ENCODE measurements around the gene NIM1K. TPM values are rescaled to one million over a fixed set of nuclear protein-coding genes. Genes with fewer than 3 reads are reported as not detected.

Gene NIM1K
- total and polyA plus RNA-seq, 2 donors from 2014 or later, result 0.32 to 0.60 TPM

DNA sequence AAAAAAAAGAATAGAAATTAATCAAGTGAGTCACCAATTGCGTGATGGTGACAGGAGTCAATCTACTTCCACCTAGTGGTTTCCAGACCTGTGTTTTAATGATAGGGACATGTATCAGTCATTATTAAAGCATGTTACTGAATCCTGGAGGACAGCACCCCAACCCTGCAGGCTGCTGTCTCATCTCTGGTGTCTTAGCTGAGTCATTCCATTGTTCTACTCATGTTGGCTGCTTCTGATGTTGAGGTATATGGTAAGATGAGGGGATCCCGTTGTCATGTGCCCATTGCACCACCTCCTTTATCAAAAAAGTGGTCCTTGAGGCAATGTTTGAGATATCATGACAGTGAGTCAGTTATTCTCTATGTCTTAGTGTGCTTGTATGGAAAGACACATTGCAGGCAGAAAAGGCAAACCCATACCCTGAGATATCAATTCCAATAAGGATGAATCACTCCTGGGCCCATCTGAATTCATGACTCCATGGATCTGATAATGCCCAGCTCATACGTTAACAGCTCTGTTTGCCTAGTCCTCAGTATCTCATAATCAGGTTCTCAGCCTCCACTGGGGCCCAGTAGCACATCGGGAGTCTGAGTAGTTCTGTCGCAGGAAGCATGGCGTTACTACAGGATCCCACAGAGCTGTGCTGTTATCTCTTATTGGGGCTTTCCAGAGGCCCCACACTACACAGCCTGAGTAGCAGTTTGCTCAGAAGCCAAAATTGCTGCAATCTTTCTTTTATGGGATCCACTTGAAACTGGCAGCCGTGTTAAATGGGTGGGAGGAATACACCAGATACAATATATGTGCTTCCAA, 90.0 kb downstream of the NIM1K start:
- TF ChIP-seq, protein P1, sequence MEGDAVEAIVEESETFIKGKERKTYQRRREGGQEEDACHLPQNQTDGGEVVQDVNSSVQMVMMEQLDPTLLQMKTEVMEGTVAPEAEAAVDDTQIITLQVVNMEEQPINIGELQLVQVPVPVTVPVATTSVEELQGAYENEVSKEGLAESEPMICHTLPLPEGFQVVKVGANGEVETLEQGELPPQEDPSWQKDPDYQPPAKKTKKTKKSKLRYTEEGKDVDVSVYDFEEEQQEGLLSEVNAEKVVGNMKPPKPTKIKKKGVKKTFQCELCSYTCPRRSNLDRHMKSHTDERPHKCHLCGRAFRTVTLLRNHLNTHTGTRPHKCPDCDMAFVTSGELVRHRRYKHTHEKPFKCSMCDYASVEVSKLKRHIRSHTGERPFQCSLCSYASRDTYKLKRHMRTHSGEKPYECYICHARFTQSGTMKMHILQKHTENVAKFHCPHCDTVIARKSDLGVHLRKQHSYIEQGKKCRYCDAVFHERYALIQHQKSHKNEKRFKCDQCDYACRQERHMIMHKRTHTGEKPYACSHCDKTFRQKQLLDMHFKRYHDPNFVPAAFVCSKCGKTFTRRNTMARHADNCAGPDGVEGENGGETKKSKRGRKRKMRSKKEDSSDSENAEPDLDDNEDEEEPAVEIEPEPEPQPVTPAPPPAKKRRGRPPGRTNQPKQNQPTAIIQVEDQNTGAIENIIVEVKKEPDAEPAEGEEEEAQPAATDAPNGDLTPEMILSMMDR (IDR thresholded peaks at IDR 0.05; ENCODE audit: borderline replicate concordance, extremely low read depth, insufficient read depth), result no peak
- no peak overlapping the region for H3K27ac ChIP-seq (ENCODE audit: low read depth in 2 of 2, low read length in 2 of 2)
- no peaks in the 10 kb centered on the region for H3K4me1 ChIP-seq (ENCODE audit: control insufficient read depth in 2 of 3, insufficient read depth in 2 of 3, low read depth in 1 of 3, low read length in 3 of 3)
- H3K36me3 ChIP-seq (ENCODE audit: control insufficient read depth in 2 of 3, insufficient read depth in 3 of 3, low read length in 3 of 3), result peaks cover 0 to 3% (median 0%) of the 10 kb centered on the region in 3 donors
- H3K9me3 ChIP-seq (ENCODE audit: control insufficient read depth in 2 of 3, insufficient read depth in 1 of 3, low read length in 3 of 3), result no peaks in the 10 kb centered on the region
- no peaks in the 10 kb centered on the region for H3K27me3 ChIP-seq (ENCODE audit: control insufficient read depth, insufficient read depth, low read length)
- DNase-seq (no peak), FAIRE-seq (no peak)
- H3K4me3 ChIP-seq (ENCODE audit: low read length in 3 of 3), result no peak overlapping the region
- H3K9ac ChIP-seq (ENCODE audit: low read length in 3 of 3), result no peak overlapping the region
- intact Hi-C loops (cut with DNase I), result no loop called here

DNA sequence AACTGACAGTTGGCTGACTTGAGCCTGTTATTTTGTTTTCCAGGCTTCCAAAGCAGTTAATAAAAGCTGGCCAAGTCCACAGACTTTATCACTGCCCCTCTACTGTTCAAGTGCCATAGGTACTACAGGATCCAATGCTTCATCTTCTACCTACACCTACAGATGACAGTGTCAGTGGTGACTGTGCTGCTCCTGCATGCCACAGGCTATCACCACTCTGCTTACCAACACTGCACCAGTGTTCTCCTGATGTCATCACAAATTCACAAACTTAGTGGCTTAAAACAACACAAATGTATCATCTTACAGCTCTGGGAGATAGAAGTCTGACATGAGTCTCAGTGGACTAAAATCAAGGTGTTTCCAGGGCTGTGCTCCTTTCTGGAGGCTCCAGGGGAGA, 94.6 kb downstream of the NIM1K start:
- H3K9me3 ChIP-seq (ENCODE audit: control insufficient read depth in 2 of 3, insufficient read depth in 1 of 3, low read length in 3 of 3), result no peaks in the 10 kb centered on the region
- peaks cover 2 to 8% (median 5%) of the 10 kb centered on the region in 3 donors for H3K36me3 ChIP-seq (ENCODE audit: control insufficient read depth in 2 of 3, insufficient read depth in 3 of 3, low read length in 3 of 3)
- no peak overlapping the region for H3K27ac ChIP-seq (ENCODE audit: low read depth in 2 of 2, low read length in 2 of 2)
- H3K4me3 ChIP-seq (ENCODE audit: low read length in 3 of 3), result no peak overlapping the region
- H3K4me1 ChIP-seq (ENCODE audit: control insufficient read depth in 2 of 3, insufficient read depth in 2 of 3, low read depth in 1 of 3, low read length in 3 of 3), result no peaks in the 10 kb centered on the region
- TF ChIP-seq, protein P1 (IDR thresholded peaks at IDR 0.05; ENCODE audit: borderline replicate concordance, extremely low read depth, insufficient read depth), result no peak
- no peak overlapping the region for H3K9ac ChIP-seq (ENCODE audit: low read length in 3 of 3)
- H3K27me3 ChIP-seq (ENCODE audit: control insufficient read depth, insufficient read depth, low read length), result no peaks in the 10 kb centered on the region
- intact Hi-C loops (cut with DNase I), result no loop called here
- FAIRE-seq (no peak), DNase-seq (no peak)

DNA sequence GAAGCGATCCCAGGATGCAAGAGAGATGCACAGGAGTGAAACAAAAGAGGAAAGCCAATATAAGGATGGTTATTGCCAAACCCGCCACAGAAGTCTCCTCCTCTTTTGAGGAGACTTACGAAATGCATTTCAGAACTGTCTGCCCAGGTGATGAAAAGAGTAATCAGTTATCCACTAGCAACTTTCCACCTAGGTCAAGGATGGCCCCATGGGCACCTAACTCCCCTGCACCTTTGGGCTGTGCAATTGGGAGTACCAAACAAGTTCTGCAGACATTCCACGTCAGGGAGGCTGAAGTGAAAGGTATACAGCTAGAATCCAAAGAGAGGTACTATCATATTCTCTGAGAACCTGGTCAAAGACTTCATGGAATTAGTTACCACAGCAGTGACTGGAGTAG, 95.5 kb downstream of the NIM1K start:
- no peak for FAIRE-seq
- peaks cover 5 to 11% (median 8%) of the 10 kb centered on the region in 3 donors for H3K36me3 ChIP-seq (ENCODE audit: control insufficient read depth in 2 of 3, insufficient read depth in 3 of 3, low read length in 3 of 3)

More for the DNA sequence above, 95.5 kb downstream of the NIM1K start:
- TF ChIP-seq, protein P1 (IDR thresholded peaks at IDR 0.05; ENCODE audit: borderline replicate concordance, extremely low read depth, insufficient read depth), result no peak
- Histone ChIP-seq H3K4me3 (ENCODE audit: low read length in 3 of 3) (no peak overlapping the region), H3K9me3 (ENCODE audit: control insufficient read depth in 2 of 3, insufficient read depth in 1 of 3, low read length in 3 of 3) (no peaks in the 10 kb centered on the region), H3K4me1 (ENCODE audit: control insufficient read depth in 2 of 3, insufficient read depth in 2 of 3, low read depth in 1 of 3, low read length in 3 of 3) (no peaks in the 10 kb centered on the region), H3K27me3 (ENCODE audit: control insufficient read depth, insufficient read depth, low read length) (no peaks in the 10 kb centered on the region), H3K27ac (ENCODE audit: low read depth in 2 of 2, low read length in 2 of 2) (no peak overlapping the region), H3K9ac (ENCODE audit: low read length in 3 of 3) (no peak overlapping the region)
- no peak for DNase-seq
- intact Hi-C loops (cut with DNase I), result no loop called here

All from kidney (tissue), 14 donors.